ENCODE measurements around the gene EPGN.
"Not testable (repeated sequence)": the region's sequence is repeated elsewhere in the genome, so short reads cannot be mapped to it uniquely, and the experiment has no call there.

Gene EPGN

GRCh38 chr4:74331944-74332343 is 23.7 kb downstream of the EPGN start:
- no peak for DNase-seq (ENCODE audit: low read depth, low spot score)
- H3K4me3 ChIP-seq (ENCODE audit: low read length), result no peak overlapping the region

DNA sequence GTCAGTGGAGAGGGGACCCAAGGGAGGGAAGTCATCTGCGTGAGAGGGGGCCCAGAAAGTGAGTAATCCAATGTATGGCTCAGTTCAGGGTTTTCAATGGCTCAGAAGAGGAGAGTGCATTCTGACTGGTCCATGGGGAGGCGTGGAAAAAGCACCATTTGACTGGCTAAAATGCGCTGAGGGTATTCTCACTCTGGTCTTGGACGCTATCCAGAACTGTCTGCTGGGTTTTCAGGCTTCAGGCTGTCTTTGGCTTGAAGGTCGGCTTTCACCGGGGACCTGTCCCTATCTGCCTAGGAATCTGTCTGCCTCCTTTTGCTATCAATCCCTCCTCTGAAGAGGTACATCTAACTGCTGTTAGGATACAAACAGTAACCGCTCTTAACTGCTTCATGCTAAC is 26.4 kb downstream of the EPGN start:
- H3K4me3 ChIP-seq (ENCODE audit: low read length), result no peak overlapping the region
- DNase-seq (ENCODE audit: low read depth, low spot score), result no peak

DNA sequence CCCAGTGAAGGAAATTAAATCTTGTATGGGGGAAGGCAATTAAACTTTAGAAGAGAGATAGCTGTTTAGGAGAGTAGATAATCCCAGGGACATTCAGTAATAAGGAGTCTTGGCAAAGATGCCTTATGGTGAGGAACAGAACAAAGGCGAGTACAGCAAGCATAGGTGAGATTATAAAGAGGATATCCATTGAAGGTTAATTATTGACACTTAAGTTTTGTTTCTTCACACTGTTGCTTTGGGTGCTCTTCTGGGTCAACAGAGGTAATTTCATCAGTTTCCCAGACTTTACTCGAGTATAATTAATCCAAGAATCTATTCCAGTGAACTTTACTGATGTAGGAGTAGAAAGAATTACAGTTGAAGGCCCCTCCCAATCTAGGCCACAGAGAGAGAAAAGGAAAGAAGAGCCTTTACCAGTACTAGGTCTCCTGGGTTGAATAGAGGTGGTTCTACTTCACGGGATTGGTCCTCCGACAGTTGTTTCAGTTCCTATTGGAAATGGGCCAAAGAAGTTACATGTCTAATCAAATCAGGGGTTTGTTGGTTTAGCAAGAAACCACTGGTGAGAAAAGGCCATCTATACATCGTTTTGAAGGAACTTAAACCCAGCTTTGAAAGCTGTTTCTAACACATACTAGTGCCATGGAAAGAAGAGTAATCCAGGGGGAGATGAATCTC is 27.2 kb downstream of the EPGN start:
- DNase-seq (ENCODE audit: low read depth, low spot score), result no peak
- no peak overlapping the region for H3K4me3 ChIP-seq (ENCODE audit: low read length)

- no peak overlapping the region for H3K4me3 ChIP-seq (ENCODE audit: low read length)
- DNase-seq (ENCODE audit: low read depth, low spot score), result no peak
Measured at GRCh38 chr4:74338792-74339333, 30.6 kb downstream of the EPGN start.

DNA sequence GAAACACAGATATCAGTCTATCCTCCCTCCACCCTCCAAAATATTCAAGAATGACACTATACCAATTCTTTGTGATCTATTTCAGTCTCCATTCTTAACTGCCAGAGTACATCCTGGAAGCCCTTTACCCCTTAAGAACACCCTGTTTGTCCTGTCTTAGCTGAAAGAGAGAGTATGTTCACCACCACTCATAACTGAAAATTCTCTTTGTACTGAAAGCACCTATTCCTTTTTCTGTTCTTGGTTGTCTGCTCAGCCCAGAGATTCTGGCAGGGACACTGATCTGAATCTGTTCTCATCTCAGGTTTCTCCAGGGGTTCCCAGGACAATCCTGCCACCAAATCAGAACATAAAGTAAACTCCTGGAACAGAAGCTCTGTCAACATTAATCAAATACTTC is 31.2 kb downstream of the EPGN start:
- no peak for DNase-seq (ENCODE audit: low read depth, low spot score)
- no peak overlapping the region for H3K4me3 ChIP-seq (ENCODE audit: low read length)

- DNase-seq (ENCODE audit: low read depth, low spot score); H3K4me3 ChIP-seq (ENCODE audit: low read length): not testable (repeated sequence)
Measured at GRCh38 chr4:74340421-74340820, 32.2 kb downstream of the EPGN start.

GRCh38 chr4:74344031-74344430 is 35.8 kb downstream of the EPGN start:
- DNase-seq (ENCODE audit: low read depth, low spot score), result no peak

GRCh38 chr4:74353858-74354257 is 45.6 kb downstream of the EPGN start:
- no peak for DNase-seq (ENCODE audit: low read depth, low spot score)

More at GRCh38 chr4:74344031-74344430, 35.8 kb downstream of the EPGN start:
- no peak overlapping the region for H3K4me3 ChIP-seq (ENCODE audit: low read length)

GRCh38 chr4:74357965-74358364 is 49.7 kb downstream of the EPGN start:
- no peak for DNase-seq (ENCODE audit: low read depth, low spot score)
- H3K4me3 ChIP-seq (ENCODE audit: low read length), result no peak overlapping the region

More at GRCh38 chr4:74353858-74354257, 45.6 kb downstream of the EPGN start:
- H3K4me3 ChIP-seq (ENCODE audit: low read length), result no peak overlapping the region

- DNase-seq (ENCODE audit: low read depth, low spot score), result no peak
- no peak overlapping the region for H3K4me3 ChIP-seq (ENCODE audit: low read length)
Measured at GRCh38 chr4:74361671-74362070, 53.4 kb downstream of the EPGN start.

DNA sequence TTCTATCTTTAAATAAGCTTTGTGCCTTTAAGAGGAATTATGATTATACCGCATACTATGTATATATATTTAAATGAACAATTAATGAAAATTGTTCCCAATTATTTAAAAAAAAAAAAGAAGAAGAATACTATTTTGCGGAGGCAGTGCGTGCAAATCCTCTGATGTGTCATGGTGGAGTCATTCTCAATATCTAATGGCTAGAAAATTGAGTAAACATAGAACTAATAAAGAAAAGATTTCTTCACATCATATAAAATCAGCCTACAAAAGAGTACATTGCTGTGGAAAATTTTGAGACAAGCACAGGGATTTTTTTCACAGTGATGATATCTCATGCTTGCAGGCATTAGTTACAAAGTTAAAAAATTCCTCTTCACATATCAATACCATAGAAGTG is 54.1 kb downstream of the EPGN start:
- H3K4me3 ChIP-seq (ENCODE audit: low read length), result no peak overlapping the region
- no peak for DNase-seq (ENCODE audit: low read depth, low spot score)

GRCh38 chr4:74364256-74364651 is 56.0 kb downstream of the EPGN start:
- DNase-seq (ENCODE audit: low read depth, low spot score), result no peak
- H3K4me3 ChIP-seq (ENCODE audit: low read length), result no peak overlapping the region

GRCh38 chr4:74364652-74365491 is 56.6 kb downstream of the EPGN start, which contains the start of gene EREG:
Gene EREG (plus strand): TSS chr4:74365145. CDS start chr4:74365309, 164 bp downstream.
- no peak within 1 kb of the TSS for H3K4me3 ChIP-seq (ENCODE audit: low read length)
- no peak for DNase-seq (ENCODE audit: low read depth, low spot score)

GRCh38 chr4:74365761-74366160 is 57.5 kb downstream of the EPGN start:
- DNase-seq (ENCODE audit: low read depth, low spot score), result no peak
- no peak overlapping the region for H3K4me3 ChIP-seq (ENCODE audit: low read length)
